Measurements from ENCODE around the gene XRCC1. TPM values are rescaled to one million over a fixed set of nuclear protein-coding genes. Genes with fewer than 3 reads are reported as not detected.
"Not testable (repeated sequence)": the region's sequence is repeated elsewhere in the genome, so short reads cannot be mapped to it uniquely, and the experiment has no call there.

XRCC1 gene
- total RNA-seq, 1 experiment from 2014 or later: 37.4 TPM

GRCh38 chr19:43605875-43606568 lies 30.7 kb upstream of the XRCC1 start:
- ChIA-PET POLR2A (interaction anchor here (1.9 kb wide), 1 partner anchor 10 kb away, joined by 5 read pairs; the partner anchor contains the start of genes IRGQ and ZNF576), CTCF (interaction anchor here (1.2 kb wide), 1 partner anchor 11 kb away, joined by 3 read pairs; no protein-coding TSS in a partner anchor), RAD21 (ENCODE audit: low non-redundant PET in 1 of 2, low total read pairs in 2 of 2, uncharacterized antibody in 2 of 2, unreplicated experiment in 2 of 2) (no interaction called here)
- ATAC-seq (no peak), DNase-seq (ENCODE audit: low read depth, low spot score) (no peak)
- no peak overlapping the region for H3K9ac ChIP-seq (ENCODE audit: low read length)
- no peaks in the 10 kb centered on the region for H3K4me1 ChIP-seq (ENCODE audit: control insufficient read depth in 1 of 2, insufficient read depth in 2 of 2, low read length in 2 of 2)
- no peak overlapping the region for H3K27ac ChIP-seq (ENCODE audit: low read depth, low read length)
- peaks cover 2 to 4% of the 10 kb centered on the region in 2 experiments; a peak in 1 of 4 replicates for H3K36me3 ChIP-seq (ENCODE audit: control insufficient read depth in 1 of 2, insufficient read depth in 2 of 2, low read length in 2 of 2)
- no peaks in the 10 kb centered on the region for H3K79me2 ChIP-seq (ENCODE audit: insufficient read depth, low read length)
- BruUV-seq (replicated peaks): no TSS peak
- H3K9me2 ChIP-seq (ENCODE audit: insufficient read depth): no peaks in the 10 kb centered on the region
- no peaks in the 10 kb centered on the region for H3K9me3 ChIP-seq (ENCODE audit: control insufficient read depth in 1 of 2, insufficient read depth in 1 of 2, low read depth in 1 of 2, low read length in 2 of 2)
- H3K27me3 ChIP-seq (ENCODE audit: insufficient read depth, low read length): no peaks in the 10 kb centered on the region
- no peak overlapping the region for H3K4me3 ChIP-seq (replicated peaks in 1 of 2; ENCODE audit: low read depth in 1 of 2, low read length in 2 of 2)
- TF ChIP-seq EZH2 (IDR thresholded peaks at IDR 0.05) (no peak), ZNF274 (IDR thresholded peaks at IDR 0.05; ENCODE audit: low read depth, low read length) (no peak), REST (IDR thresholded peaks at IDR 0.05; ENCODE audit: low read depth) (no peak), ZBTB33 (IDR thresholded peaks at IDR 0.05; ENCODE audit: extremely low read depth, insufficient replicate concordance, low read length) (no peak), FOSL1 (IDR thresholded peaks at IDR 0.05; ENCODE audit: low read depth) (no peak), JUND (IDR thresholded peaks at IDR 0.05) (no peak), EGR1 (IDR thresholded peaks at IDR 0.05; ENCODE audit: low read depth) (no peak), YY1 (IDR thresholded peaks at IDR 0.05; ENCODE audit: extremely low read depth, insufficient replicate concordance, low read depth, low read length) (no peak), CEBPB (IDR thresholded peaks at IDR 0.05; ENCODE audit: low read depth) (no peak), EZH2phosphoT487 (IDR thresholded peaks at IDR 0.05; ENCODE audit: borderline replicate concordance) (no peak), SIN3A (IDR thresholded peaks at IDR 0.05; ENCODE audit: low read depth) (no peak), SP1 (IDR thresholded peaks at IDR 0.05; ENCODE audit: low read depth) (no peak), POLR2AphosphoS5 (IDR thresholded peaks at IDR 0.05; ENCODE audit: low read depth, low read length) (no peak), SRF (IDR thresholded peaks at IDR 0.05; ENCODE audit: low read depth) (no peak)
- no peaks in the 10 kb centered on the region for H4K20me1 ChIP-seq (ENCODE audit: insufficient read depth)
- no peak overlapping the region for H2AFZ ChIP-seq (ENCODE audit: low read depth, low read length, poor library complexity, severe bottlenecking)
- no peak overlapping the region for H3K4me2 ChIP-seq (ENCODE audit: low read length)
- intact Hi-C loops (cut with micrococcal nuclease): no loop called here

GRCh38 chr19:43600326-43600725 lies 25.0 kb upstream of the XRCC1 start:
- H3K4me3 ChIP-seq (replicated peaks in 1 of 2; ENCODE audit: low read depth in 1 of 2, low read length in 2 of 2); H3K27ac ChIP-seq (ENCODE audit: low read depth, low read length); H3K9me3 ChIP-seq (ENCODE audit: control insufficient read depth in 1 of 2, insufficient read depth in 1 of 2, low read depth in 1 of 2, low read length in 2 of 2); CTCF ChIA-PET; POLR2A ChIA-PET; BruUV-seq (replicated peaks); H2AFZ ChIP-seq (ENCODE audit: low read depth, low read length, poor library complexity, severe bottlenecking); H4K20me1 ChIP-seq (ENCODE audit: insufficient read depth); ATAC-seq; DNase-seq (ENCODE audit: low read depth, low spot score); H3K4me2 ChIP-seq (ENCODE audit: low read length); RAD21 ChIA-PET (ENCODE audit: low non-redundant PET in 1 of 2, low total read pairs in 2 of 2, uncharacterized antibody in 2 of 2, unreplicated experiment in 2 of 2); intact Hi-C loops (cut with micrococcal nuclease); H3K9me2 ChIP-seq (ENCODE audit: insufficient read depth); H3K9ac ChIP-seq (ENCODE audit: low read length); H3K27me3 ChIP-seq (ENCODE audit: insufficient read depth, low read length): not testable (repeated sequence)
- peaks cover 4 to 18% of the 10 kb centered on the region in 2 experiments; a peak in 2 of 4 replicates for H3K36me3 ChIP-seq (ENCODE audit: control insufficient read depth in 1 of 2, insufficient read depth in 2 of 2, low read length in 2 of 2)
- H3K79me2 ChIP-seq (ENCODE audit: insufficient read depth, low read length): peaks cover 36% of the 10 kb centered on the region
- H3K4me1 ChIP-seq (ENCODE audit: control insufficient read depth in 1 of 2, insufficient read depth in 2 of 2, low read length in 2 of 2): peaks cover 9 to 12% of the 10 kb centered on the region in 2 experiments; a peak in 3 of 4 replicates

Data from HCT116 (cell line).